Left lung (tissue), 10 donors: ENCODE results near the gene NFATC1. TPM values are rescaled to one million over a fixed set of nuclear protein-coding genes. Genes with fewer than 3 reads are reported as not detected.

Source experiments
- ATAC-seq: fragments of 200-7000 bp; cut with Tn5 transposase; one replicate; pipeline ENCODE4 v1.9.1; 2020; ENCODE audit warnings: moderate library complexity
- DNase-seq, 4 donors: peaks; one replicate each; pipeline ENCODE4 v3.0.0-alpha.2; 2013 to 2020
- H3K27ac ChIP-seq, 2 donors: fragments of 200-600 bp; sonication (generic) in 1 of 2; one replicate each; pipeline versions ENCODE4 v1.5.0 to v1.8.0; 2020 to 2021
- H3K27me3 ChIP-seq, 2 donors: fragments of 200-600 bp; sonication (generic) in 1 of 2; one replicate each; pipeline versions ENCODE4 v1.5.0 to v1.8.0; 2020 to 2021
- H3K36me3 ChIP-seq, 2 donors: fragments of 200-600 bp; sonication (generic) in 1 of 2; one replicate each; pipeline versions ENCODE4 v1.5.0 to v1.8.0; 2020 to 2021
- H3K4me1 ChIP-seq, 2 donors: fragments of 200-600 bp; one replicate each; pipeline ENCODE4 v1.8.0; 2021
- H3K4me3 ChIP-seq, 2 donors: fragments of 200-600 bp; sonication (generic) in 1 of 2; one replicate each; pipeline versions ENCODE4 v1.5.0 to v1.8.0; 2020 to 2021; ENCODE audit warnings: mild to moderate bottlenecking in 1 of 2
- H3K9me3 ChIP-seq, 2 donors: fragments of 200-600 bp; sonication (generic) in 1 of 2; one replicate each; pipeline versions ENCODE4 v1.5.0 to v1.8.0; 2020 to 2021
- intact Hi-C, 2 donors: fragments of 100-400 bp; cut with DNase I; formaldehyde crosslinking; loops; one replicate each; pipeline versions ENCODE4 v1.11.2 to v1.14.2; 2022
- polyA plus RNA-seq, 6 donors: library from polyadenylated mRNA; unstranded; fragments of 120-200 nt; gene quantifications; one replicate each; pipeline ENCODE4 v1.2.1, GENCODE V29; 2013; ENCODE audit not compliant: insufficient read length in 6 of 6
- total RNA-seq, 2 donors: library from RNA; stranded (reverse); fragmentation: NEBNext Ultra II Directional; extraction: Animal tissue kit (Norgen Biotek cat#: 25700); gene quantifications; one replicate each; pipeline ENCODE4 v1.2.1, GENCODE V29; 2021
- TF ChIP-seq, protein P1 (sequence below), 2 donors: fragments of 200-600 bp; sonication (generic) in 1 of 2; IDR thresholded peaks; one replicate each; pipeline versions ENCODE4 v1.5.0 to v1.8.0; 2021; ENCODE audit warnings: antibody characterized with exemption in 2 of 2
- donor health status: DM: no; HTN: yes; CAD: no.
- donor health status: DM: no; HTN: no; CAD: no.

NFATC1 gene
- total and polyA plus RNA-seq, 8 donors = 6.5 to 17.1 (median 8.0) TPM

DNA sequence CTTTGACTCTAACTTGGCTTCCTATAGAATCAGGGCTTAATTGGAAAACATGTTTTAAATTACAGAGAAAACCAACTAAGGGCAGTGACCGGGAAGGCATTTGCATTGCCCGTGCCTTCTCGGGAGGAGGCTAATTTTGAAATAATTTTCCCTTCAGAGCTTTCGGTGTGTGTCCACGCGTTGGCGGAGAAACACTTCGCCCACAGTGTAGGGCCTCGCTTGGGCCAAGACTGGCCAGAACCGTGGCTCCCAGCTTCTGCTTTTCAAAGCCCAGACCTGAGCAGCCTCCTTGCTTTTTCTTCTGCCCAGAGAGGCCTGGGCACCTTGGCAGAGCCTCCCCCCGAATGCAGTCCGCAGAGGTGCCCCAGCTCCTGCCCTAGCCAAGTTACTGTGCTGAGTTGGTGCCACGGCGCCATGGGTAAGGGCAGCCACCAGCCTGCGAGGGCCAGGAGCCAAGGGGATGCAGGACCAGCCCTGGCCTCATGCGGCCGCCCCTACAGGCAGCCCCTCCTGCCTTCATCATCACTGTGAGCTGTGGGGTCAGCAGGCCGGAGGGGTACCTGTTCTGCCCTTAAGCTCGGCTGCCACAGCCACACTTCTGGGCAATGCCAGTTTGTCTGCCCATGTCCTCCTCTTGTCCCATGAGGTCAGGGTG lies 57.4 kb downstream of the NFATC1 start:
- H3K27ac ChIP-seq = peak overlapping the region in 1 of 2 donors; percentile 48
- peaks cover 0 to 63% of the 10 kb centered on the region in 2 donors for H3K36me3 ChIP-seq
- H3K4me3 ChIP-seq = no peak overlapping the region
- DNase-seq (no peak), ATAC-seq (no peak)
- no peaks in the 10 kb centered on the region for H3K9me3 ChIP-seq
- peaks cover 5 to 6% of the 10 kb centered on the region in 2 donors for H3K4me1 ChIP-seq
- no peaks in the 10 kb centered on the region for H3K27me3 ChIP-seq
- TF ChIP-seq, protein P1, sequence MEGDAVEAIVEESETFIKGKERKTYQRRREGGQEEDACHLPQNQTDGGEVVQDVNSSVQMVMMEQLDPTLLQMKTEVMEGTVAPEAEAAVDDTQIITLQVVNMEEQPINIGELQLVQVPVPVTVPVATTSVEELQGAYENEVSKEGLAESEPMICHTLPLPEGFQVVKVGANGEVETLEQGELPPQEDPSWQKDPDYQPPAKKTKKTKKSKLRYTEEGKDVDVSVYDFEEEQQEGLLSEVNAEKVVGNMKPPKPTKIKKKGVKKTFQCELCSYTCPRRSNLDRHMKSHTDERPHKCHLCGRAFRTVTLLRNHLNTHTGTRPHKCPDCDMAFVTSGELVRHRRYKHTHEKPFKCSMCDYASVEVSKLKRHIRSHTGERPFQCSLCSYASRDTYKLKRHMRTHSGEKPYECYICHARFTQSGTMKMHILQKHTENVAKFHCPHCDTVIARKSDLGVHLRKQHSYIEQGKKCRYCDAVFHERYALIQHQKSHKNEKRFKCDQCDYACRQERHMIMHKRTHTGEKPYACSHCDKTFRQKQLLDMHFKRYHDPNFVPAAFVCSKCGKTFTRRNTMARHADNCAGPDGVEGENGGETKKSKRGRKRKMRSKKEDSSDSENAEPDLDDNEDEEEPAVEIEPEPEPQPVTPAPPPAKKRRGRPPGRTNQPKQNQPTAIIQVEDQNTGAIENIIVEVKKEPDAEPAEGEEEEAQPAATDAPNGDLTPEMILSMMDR (IDR thresholded peaks at IDR 0.05) = no peak
- intact Hi-C loops = no loop called here

DNA sequence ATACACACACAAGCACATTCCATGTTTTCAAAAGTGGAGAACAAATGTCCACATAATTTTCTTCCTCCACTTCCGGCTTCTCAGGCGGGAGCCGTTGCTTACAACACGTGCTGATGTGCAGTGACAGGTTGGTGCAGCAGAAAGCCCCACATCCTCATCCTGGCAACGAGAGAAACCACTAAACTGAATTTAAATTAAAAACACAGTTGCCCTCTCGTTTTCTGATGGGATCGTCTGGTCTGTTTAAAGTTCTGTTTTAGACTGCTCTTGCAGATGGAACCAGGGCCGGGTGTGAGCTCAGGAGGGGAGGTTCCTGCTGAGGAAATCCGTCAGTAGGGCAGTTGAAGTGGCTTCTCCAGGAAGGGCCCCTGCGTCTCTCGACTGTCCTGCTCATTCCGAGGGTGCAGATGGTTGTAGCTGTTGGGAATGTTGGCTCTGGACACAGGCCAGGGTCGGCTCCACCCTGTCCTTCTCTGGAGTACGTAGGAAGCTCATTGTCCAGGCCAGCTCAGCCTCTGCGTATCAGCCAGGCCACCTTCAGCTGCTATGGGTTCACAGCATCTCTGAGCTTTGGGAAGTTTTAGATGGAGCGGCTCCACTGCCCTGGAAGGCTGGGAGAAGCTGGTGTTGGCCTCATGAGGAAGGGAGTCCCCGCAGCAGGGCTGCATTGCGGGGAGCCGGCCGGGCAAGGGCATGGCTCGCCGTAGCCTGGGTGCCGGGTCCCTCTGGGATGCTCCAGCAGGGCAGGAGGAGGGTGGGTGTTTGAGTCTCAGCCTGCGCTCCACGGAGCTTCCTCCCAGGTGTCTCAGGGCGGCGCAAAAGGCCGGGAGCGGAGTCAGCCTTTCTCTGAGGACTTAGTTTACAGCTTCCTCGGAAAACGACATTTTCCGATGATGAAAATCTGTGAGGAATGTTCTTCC lies 58.3 kb downstream of the NFATC1 start:
- ATAC-seq (peak; percentile 59), DNase-seq (peak in 1 of 4 donors; percentile 22)
- TF ChIP-seq, protein P1 (IDR thresholded peaks at IDR 0.05) = no peak
- Histone ChIP-seq H3K27me3 (no peaks in the 10 kb centered on the region), H3K4me3 (no peak overlapping the region), H3K4me1 (peaks cover 6 to 12% of the 10 kb centered on the region in 2 donors), H3K36me3 (peaks cover 0 to 58% of the 10 kb centered on the region in 2 donors), H3K27ac (peak overlapping the region in 1 of 2 donors; percentile 48), H3K9me3 (no peaks in the 10 kb centered on the region)
- intact Hi-C loops = no loop called here

DNA sequence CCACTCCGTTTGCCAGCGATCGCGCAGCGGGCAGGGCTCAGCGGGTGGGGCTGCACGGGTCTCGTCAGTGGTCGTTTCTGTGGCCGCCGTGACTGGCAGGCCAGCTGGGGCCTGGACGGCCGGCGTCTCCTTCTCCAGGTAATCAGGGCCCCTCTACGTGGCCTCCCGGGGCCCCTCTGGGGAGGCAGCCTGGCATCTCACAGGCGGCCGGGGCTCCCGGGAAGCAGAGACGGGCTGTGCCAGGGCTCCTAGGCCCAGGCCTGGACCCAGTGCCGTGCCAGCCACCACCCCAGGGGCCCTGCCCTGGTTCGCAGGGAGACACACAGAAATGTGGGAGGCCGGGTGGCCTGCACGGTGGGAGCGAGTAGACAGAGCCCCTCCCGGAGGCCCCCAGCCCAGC lies 59.5 kb downstream of the NFATC1 start:
- peaks cover 0 to 52% of the 10 kb centered on the region in 2 donors for H3K36me3 ChIP-seq
- DNase-seq = no peak
- intact Hi-C loops = no loop called here

DNA sequence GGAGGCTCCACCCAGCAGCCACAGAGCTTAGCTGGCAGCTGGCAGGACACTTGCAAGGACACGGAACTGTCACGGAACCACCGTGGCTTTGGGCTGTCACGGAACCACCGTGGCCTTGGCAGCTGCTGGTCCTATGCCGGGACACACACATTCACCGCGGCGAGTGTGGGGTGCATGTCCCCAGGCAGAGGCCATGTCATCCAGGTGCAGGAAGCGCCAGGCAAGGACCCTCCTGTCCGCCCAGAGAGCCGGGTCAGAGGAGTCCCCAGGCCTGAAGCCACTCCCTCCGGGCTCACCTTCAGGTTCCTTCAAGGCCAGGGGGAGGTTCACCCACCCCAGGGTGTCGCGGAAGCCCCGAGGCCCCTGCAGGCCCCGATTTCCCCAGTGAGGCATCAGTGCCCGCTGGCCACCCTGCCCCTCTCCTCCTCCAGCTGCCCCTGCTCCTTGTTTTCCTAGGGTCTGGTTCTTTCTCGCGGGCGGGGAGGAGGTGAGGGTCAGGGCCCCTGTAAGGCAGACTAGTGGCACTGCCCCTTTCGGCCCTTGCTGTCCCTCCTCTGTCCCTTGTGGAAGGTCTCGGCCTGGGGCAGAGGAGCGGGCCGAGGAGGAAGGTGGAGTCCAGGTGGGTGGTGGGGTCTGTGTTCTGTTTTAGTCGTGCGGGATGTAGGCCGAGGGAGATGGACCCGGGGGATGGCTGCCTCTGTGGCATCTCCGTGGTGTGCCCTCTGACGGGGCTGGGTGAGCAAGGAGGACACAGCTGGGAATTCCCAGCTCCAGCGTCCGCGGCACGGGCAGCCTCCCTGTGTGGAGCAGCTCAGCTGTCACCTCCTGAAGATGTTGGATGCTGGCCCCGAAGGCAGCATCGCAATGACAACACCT lies 60.6 kb downstream of the NFATC1 start:
- H3K27ac ChIP-seq = no peak overlapping the region
- no peak for DNase-seq
- ATAC-seq = no peak
- intact Hi-C loops = no loop called here
- TF ChIP-seq, protein P1 (IDR thresholded peaks at IDR 0.05) = no peak
- H3K4me1 ChIP-seq = peaks cover 6 to 27% of the 10 kb centered on the region in 2 donors
- H3K9me3 ChIP-seq = no peaks in the 10 kb centered on the region
- H3K36me3 ChIP-seq = peaks cover 0 to 51% of the 10 kb centered on the region in 2 donors
- no peaks in the 10 kb centered on the region for H3K27me3 ChIP-seq
- no peak overlapping the region for H3K4me3 ChIP-seq

More for the DNA sequence above, 59.5 kb downstream of the NFATC1 start:
- TF ChIP-seq, protein P1 (IDR thresholded peaks at IDR 0.05) = no peak
- no peak for ATAC-seq
- Histone ChIP-seq H3K27me3 (no peaks in the 10 kb centered on the region), H3K4me3 (no peak overlapping the region), H3K4me1 (peaks cover 6 to 24% of the 10 kb centered on the region in 2 donors), H3K9me3 (no peaks in the 10 kb centered on the region), H3K27ac (no peak overlapping the region)
